ENCODE results near the gene KSR2.

The KSR2 gene

GRCh38 chr12:117594481-117594880 is 374.3 kb downstream of the KSR2 start:
- H3K4me3 ChIP-seq (ENCODE audit: low read depth, low read length) = no peak overlapping the region
- no peak for TF ChIP-seq CTCF (IDR thresholded peaks at IDR 0.05; ENCODE audit: low read depth, low read length)
- DNase-seq (ENCODE audit: low read depth, low spot score) = no peak
- in situ Hi-C loops (cut with HindIII; ENCODE audit: low sequenced_read_pairs) = no loop called here

- in situ Hi-C loops (cut with HindIII; ENCODE audit: low sequenced_read_pairs) = no loop called here
- no peak for DNase-seq (ENCODE audit: low read depth, low spot score)
- no peak for TF ChIP-seq CTCF (IDR thresholded peaks at IDR 0.05; ENCODE audit: low read depth, low read length)
- H3K4me3 ChIP-seq (ENCODE audit: low read depth, low read length) = no peak overlapping the region
Observed at GRCh38 chr12:117593815-117594400, 374.9 kb downstream of the KSR2 start.

- in situ Hi-C loops (cut with HindIII; ENCODE audit: low sequenced_read_pairs) = no loop called here
- TF ChIP-seq CTCF (IDR thresholded peaks at IDR 0.05; ENCODE audit: low read depth, low read length) = no peak
- DNase-seq (ENCODE audit: low read depth, low spot score) = no peak
- H3K4me3 ChIP-seq (ENCODE audit: low read depth, low read length) = no peak overlapping the region
Observed at GRCh38 chr12:117592588-117593305, 376.0 kb downstream of the KSR2 start.

- in situ Hi-C loops (cut with HindIII; ENCODE audit: low sequenced_read_pairs) = no loop called here
- TF ChIP-seq CTCF (IDR thresholded peaks at IDR 0.05; ENCODE audit: low read depth, low read length) = no peak
Observed at GRCh38 chr12:117590999-117591398, 377.8 kb downstream of the KSR2 start.

GRCh38 chr12:117590386-117590785 is 378.4 kb downstream of the KSR2 start:
- H3K4me3 ChIP-seq (ENCODE audit: low read depth, low read length) = no peak overlapping the region
- DNase-seq (ENCODE audit: low read depth, low spot score) = no peak
- in situ Hi-C loops (cut with HindIII; ENCODE audit: low sequenced_read_pairs) = no loop called here
- TF ChIP-seq CTCF (IDR thresholded peaks at IDR 0.05; ENCODE audit: low read depth, low read length) = no peak

More at GRCh38 chr12:117590999-117591398, 377.8 kb downstream of the KSR2 start:
- DNase-seq (ENCODE audit: low read depth, low spot score) = no peak
- no peak overlapping the region for H3K4me3 ChIP-seq (ENCODE audit: low read depth, low read length)

- no peak for TF ChIP-seq CTCF (IDR thresholded peaks at IDR 0.05; ENCODE audit: low read depth, low read length)
- DNase-seq (ENCODE audit: low read depth, low spot score) = no peak
- in situ Hi-C loops (cut with HindIII; ENCODE audit: low sequenced_read_pairs) = no loop called here
- no peak overlapping the region for H3K4me3 ChIP-seq (ENCODE audit: low read depth, low read length)
Observed at GRCh38 chr12:117589021-117589420, 379.8 kb downstream of the KSR2 start.

Data from astrocyte of the spinal cord (primary cell).